ENCODE data around the gene SFI1. TPM values are rescaled to one million over a fixed set of nuclear protein-coding genes. Genes with fewer than 3 reads are reported as not detected.

SFI1 gene, protein sequence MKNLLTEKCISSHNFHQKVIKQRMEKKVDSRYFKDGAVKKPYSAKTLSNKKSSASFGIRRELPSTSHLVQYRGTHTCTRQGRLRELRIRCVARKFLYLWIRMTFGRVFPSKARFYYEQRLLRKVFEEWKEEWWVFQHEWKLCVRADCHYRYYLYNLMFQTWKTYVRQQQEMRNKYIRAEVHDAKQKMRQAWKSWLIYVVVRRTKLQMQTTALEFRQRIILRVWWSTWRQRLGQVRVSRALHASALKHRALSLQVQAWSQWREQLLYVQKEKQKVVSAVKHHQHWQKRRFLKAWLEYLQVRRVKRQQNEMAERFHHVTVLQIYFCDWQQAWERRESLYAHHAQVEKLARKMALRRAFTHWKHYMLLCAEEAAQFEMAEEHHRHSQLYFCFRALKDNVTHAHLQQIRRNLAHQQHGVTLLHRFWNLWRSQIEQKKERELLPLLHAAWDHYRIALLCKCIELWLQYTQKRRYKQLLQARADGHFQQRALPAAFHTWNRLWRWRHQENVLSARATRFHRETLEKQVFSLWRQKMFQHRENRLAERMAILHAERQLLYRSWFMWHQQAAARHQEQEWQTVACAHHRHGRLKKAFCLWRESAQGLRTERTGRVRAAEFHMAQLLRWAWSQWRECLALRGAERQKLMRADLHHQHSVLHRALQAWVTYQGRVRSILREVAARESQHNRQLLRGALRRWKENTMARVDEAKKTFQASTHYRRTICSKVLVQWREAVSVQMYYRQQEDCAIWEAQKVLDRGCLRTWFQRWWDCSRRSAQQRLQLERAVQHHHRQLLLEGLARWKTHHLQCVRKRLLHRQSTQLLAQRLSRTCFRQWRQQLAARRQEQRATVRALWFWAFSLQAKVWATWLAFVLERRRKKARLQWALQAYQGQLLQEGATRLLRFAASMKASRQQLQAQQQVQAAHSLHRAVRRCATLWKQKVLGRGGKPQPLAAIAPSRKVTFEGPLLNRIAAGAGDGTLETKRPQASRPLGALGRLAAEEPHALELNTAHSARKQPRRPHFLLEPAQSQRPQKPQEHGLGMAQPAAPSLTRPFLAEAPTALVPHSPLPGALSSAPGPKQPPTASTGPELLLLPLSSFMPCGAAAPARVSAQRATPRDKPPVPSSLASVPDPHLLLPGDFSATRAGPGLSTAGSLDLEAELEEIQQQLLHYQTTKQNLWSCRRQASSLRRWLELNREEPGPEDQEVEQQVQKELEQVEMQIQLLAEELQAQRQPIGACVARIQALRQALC
- total RNA-seq: 9.0 and 14.5 TPM in 2 replicates

GRCh38 chr22:31496007-31496734 is at the start of gene SFI1:
SFI1 (plus strand) TSS chr22:31496536; CDS start chr22:31508285, 11,749 bp downstream.
- H3K27me3 ChIP-seq (ENCODE audit: control insufficient read depth, insufficient read depth, low read length): no peaks in the 10 kb centered on the region
- H3K4me3 ChIP-seq (ENCODE audit: low read depth, low read length): peak within 1 kb of the TSS; percentile 90
- peak; percentile 38 for TF ChIP-seq CTCF (IDR thresholded peaks at IDR 0.05; ENCODE audit: insufficient read depth, low read length, severe bottlenecking)
- DNase-seq (ENCODE audit: low read depth) (peak; percentile 71), FAIRE-seq (no peak)
- H3K36me3 ChIP-seq (ENCODE audit: control insufficient read depth, insufficient read depth, low read length): no peaks in the 10 kb centered on the region

GRCh38 chr22:31446767-31447166 is 49.6 kb upstream of the SFI1 start:
- peaks cover 10% of the 10 kb centered on the region for H3K36me3 ChIP-seq (ENCODE audit: control insufficient read depth, insufficient read depth, low read length)
- H3K27me3 ChIP-seq (ENCODE audit: control insufficient read depth, insufficient read depth, low read length): no peaks in the 10 kb centered on the region
- no peak for DNase-seq (ENCODE audit: low read depth)
- no peak overlapping the region for H3K4me3 ChIP-seq (ENCODE audit: low read depth, low read length)
- no peak for TF ChIP-seq CTCF (IDR thresholded peaks at IDR 0.05; ENCODE audit: insufficient read depth, low read length, severe bottlenecking)
- no peak for FAIRE-seq

DNA sequence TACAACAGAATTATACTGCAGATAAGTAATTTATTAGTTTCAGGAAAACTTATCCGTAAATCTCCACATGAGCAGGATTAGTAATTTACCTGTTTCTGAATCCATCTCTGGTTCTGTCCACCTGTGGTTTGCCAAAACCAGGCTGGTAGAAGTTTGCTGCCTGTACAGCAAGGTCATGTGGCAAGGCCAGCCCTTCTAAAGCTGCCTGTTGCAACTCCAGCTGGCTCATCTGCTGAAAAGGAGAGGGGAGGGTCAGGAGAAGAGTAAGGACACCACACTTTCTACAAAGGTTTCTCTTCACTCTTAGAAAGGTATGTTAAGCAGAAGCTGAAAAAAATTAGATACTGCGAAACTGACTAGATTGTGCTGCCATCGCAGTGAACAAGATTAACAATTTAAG is 49.0 kb upstream of the SFI1 start:
- no peak overlapping the region for H3K4me3 ChIP-seq (ENCODE audit: low read depth, low read length)
- H3K27me3 ChIP-seq (ENCODE audit: control insufficient read depth, insufficient read depth, low read length): no peaks in the 10 kb centered on the region
- DNase-seq (ENCODE audit: low read depth) (no peak), FAIRE-seq (no peak)
- no peak for TF ChIP-seq CTCF (IDR thresholded peaks at IDR 0.05; ENCODE audit: insufficient read depth, low read length, severe bottlenecking)
- H3K36me3 ChIP-seq (ENCODE audit: control insufficient read depth, insufficient read depth, low read length): peaks cover 10% of the 10 kb centered on the region

- Histone ChIP-seq H3K36me3 (ENCODE audit: control insufficient read depth, insufficient read depth, low read length) (peaks cover 8% of the 10 kb centered on the region), H3K27me3 (ENCODE audit: control insufficient read depth, insufficient read depth, low read length) (no peaks in the 10 kb centered on the region), H3K4me3 (ENCODE audit: low read depth, low read length) (no peak overlapping the region)
- no peak for FAIRE-seq
- no peak for DNase-seq (ENCODE audit: low read depth)
- no peak for TF ChIP-seq CTCF (IDR thresholded peaks at IDR 0.05; ENCODE audit: insufficient read depth, low read length, severe bottlenecking)
Observed at GRCh38 chr22:31448382-31448781, 48.0 kb upstream of the SFI1 start.

- H3K27me3 ChIP-seq (ENCODE audit: control insufficient read depth, insufficient read depth, low read length): no peaks in the 10 kb centered on the region
- H3K36me3 ChIP-seq (ENCODE audit: control insufficient read depth, insufficient read depth, low read length): peaks cover 11% of the 10 kb centered on the region
- no peak overlapping the region for H3K4me3 ChIP-seq (ENCODE audit: low read depth, low read length)
- no peak for FAIRE-seq
- no peak for TF ChIP-seq CTCF (IDR thresholded peaks at IDR 0.05; ENCODE audit: insufficient read depth, low read length, severe bottlenecking)
- no peak for DNase-seq (ENCODE audit: low read depth)
Observed at GRCh38 chr22:31449506-31449905, 46.8 kb upstream of the SFI1 start.

Measured in bronchial epithelial cell (primary cell).